Measurements from ENCODE around the gene PCDHGA8.
"Not testable (repeated sequence)": the region's sequence is repeated elsewhere in the genome, so short reads cannot be mapped to it uniquely, and the experiment has no call there.

The PCDHGA8 gene

DNA sequence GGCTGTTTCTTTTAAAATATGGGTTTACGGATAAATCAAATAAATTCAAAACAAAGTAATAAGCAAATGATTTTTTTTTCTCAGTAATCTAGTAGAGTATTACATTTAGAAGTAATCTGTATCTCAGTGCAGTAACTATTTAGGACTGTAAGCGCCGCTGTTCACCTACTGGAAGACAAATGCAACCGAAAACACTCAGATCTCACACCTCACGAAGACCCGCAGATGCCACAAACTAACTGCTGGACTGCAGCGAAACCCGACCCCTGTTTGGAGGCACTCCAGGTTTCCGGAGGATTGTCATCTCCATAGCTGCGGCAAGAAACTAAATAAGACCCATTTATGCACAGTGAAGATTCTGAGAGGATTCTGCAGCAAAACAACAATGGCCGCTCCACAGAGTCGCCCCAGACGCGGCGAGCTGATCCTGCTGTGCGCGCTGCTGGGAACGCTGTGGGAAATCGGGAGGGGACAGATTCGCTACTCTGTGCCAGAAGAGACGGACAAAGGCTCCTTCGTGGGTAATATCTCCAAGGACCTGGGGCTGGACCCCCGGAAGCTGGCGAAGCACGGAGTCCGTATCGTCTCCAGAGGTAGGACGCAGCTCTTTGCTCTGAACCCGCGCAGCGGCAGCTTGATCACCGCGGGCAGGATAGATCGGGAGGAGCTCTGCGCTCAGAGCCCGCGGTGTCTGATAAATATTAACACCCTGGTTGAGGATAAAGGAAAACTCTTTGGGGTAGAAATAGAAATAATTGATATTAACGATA, at the start of gene PCDHGA8:
Gene PCDHGA8 (plus strand): TSS at position 205 of the 770 bp plus-strand sequence. CDS start 181 bp downstream, at position 386.
- intact Hi-C loops (cut with DNase I), result no loop called here
- DNase-seq, result no peak

GRCh38 chr5:141342773-141343172, 49.7 kb upstream of the PCDHGA8 start:
- intact Hi-C loops (cut with DNase I), result no loop called here
- no peak for DNase-seq

- intact Hi-C loops (cut with DNase I), result no loop called here
- DNase-seq, result no peak
Measured at GRCh38 chr5:141343242-141343952, 49.0 kb upstream of the PCDHGA8 start, which contains the start of gene PCDHGA3. TSS of gene PCDHGA3 (plus strand) at chr5:141343829. CDS start at chr5:141344034, 205 bp downstream.

DNA sequence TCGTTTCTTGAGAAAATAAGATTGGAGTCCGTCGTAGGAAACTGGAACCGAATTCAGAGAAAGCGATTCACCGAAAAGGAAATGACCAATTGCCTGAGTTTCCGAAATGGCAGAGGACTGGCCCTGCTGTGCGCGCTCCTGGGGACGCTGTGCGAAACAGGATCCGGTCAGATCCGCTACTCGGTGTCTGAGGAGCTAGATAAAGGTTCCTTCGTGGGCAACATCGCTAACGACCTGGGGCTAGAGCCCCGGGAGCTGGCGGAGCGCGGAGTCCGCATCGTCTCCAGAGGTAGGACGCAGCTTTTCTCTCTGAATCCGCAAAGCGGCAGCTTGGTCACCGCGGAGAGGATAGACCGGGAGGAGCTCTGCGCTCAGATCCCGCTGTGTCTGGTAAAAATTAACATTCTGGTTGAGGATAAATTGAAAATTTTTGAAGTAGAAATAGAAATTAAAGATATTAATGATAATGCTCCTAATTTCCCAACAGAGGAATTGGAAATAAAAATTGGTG, 48.4 kb upstream of the PCDHGA8 start:
- DNase-seq, result no peak
- intact Hi-C loops (cut with DNase I), result no loop called here

DNA sequence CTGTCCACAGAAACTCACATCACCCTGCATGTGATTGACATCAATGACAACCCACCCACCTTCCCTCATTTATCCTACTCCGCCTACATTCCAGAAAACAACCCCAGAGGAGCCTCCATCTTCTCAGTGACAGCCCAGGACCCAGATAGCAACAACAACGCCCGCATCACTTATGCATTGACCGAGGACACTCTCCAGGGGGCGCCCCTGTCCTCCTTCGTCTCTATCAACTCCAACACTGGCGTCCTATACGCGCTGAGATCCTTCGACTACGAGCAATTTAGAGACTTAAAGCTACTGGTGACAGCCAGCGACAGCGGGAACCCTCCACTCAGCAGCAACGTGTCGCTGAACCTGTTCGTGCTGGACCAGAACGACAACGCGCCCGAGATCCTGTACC, 47.1 kb upstream of the PCDHGA8 start:
- DNase-seq, result no peak
- intact Hi-C loops (cut with DNase I), result no loop called here

GRCh38 chr5:141346017-141346416, 46.4 kb upstream of the PCDHGA8 start:
- intact Hi-C loops (cut with DNase I), result loop anchor here (2.0 kb wide), 1 partner anchor 79 kb away; no protein-coding TSS in a partner anchor
- DNase-seq, result not testable (repeated sequence)

DNA sequence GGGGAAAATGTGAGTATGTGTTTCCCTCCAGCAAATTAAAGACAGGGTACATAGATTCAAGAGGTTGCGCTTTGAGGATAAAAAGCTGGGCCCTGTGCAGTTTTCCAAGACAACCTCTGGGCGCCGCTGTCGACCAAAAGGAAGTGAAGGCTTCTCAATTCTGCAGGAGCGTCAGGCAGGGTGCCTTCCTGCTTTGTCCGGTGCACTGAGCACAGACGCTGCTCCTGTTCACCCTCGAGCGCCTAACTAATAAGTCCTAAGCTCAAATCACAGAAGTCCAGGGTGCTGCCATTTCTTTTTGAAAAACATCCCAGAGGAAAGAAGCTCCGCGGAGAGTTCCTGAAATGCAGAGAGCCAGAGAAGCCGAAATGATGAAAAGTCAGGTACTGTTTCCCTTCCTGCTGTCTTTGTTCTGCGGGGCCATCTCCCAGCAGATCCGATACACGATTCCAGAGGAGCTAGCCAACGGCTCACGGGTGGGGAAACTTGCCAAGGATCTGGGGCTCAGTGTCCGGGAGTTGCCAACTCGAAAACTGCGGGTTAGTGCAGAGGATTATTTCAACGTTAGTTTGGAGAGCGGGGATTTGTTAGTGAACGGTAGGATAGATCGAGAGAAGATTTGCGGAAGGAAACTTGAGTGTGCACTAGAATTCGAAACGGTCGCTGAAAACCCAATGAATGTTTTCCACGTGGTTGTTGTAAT, 42.4 kb upstream of the PCDHGA8 start, which contains the start of gene PCDHGB1:
Gene PCDHGB1 (plus strand): TSS at position 183 of the 703 bp plus-strand sequence. CDS start 162 bp downstream, at position 345.
- peak in 3 of 10 donors; percentile 33 to 35 (median 33) for DNase-seq
- intact Hi-C loops (cut with DNase I), result no loop called here

GRCh38 chr5:141351591-141351990, 40.8 kb upstream of the PCDHGA8 start:
- intact Hi-C loops (cut with DNase I), result no loop called here
- no peak for DNase-seq

- no peak for DNase-seq
- intact Hi-C loops (cut with DNase I), result no loop called here
Measured at GRCh38 chr5:141354900-141355469, 37.4 kb upstream of the PCDHGA8 start, which contains the start of gene PCDHGA4. TSS of gene PCDHGA4 (plus strand) at chr5:141355021. CDS start at chr5:141355108, 87 bp downstream.

GRCh38 chr5:141355641-141356040, 36.8 kb upstream of the PCDHGA8 start:
- intact Hi-C loops (cut with DNase I), result no loop called here
- DNase-seq, result peak in 1 of 10 donors; percentile 52

DNA sequence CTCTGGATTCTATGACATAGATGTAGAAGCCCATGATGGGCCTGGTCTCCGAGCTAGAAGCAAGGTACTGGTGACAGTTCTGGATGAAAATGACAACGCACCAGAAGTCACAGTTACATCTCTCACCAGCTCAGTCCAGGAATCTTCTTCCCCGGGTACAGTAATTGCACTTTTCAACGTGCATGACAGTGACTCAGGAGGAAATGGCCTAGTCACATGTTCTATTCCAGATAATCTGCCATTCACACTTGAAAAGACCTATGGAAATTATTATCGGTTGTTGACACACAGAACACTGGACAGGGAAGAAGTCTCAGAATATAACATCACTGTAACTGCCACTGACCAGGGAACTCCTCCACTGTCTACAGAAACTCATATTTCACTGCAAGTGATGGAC, 36.3 kb upstream of the PCDHGA8 start:
- intact Hi-C loops (cut with DNase I), result no loop called here
- DNase-seq, result peak in 1 of 10 donors; percentile 41

DNA sequence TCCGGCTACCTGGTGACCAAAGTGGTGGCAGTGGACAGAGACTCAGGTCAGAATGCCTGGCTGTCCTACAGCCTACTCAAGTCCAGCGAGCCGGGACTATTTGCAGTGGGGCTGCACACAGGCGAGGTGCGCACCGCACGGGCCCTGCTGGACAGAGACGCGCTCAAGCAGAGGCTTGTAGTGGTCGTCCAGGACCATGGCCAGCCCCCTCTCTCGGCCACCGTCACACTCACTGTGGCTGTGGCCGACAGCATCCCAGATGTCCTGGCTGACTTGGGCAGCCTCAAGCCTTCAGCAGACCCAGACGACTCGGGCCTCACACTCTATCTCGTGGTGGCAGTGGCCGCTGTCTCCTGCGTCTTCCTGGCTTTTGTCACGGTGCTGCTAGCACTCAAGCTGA, 35.5 kb upstream of the PCDHGA8 start:
- intact Hi-C loops (cut with DNase I), result no loop called here

DNA sequence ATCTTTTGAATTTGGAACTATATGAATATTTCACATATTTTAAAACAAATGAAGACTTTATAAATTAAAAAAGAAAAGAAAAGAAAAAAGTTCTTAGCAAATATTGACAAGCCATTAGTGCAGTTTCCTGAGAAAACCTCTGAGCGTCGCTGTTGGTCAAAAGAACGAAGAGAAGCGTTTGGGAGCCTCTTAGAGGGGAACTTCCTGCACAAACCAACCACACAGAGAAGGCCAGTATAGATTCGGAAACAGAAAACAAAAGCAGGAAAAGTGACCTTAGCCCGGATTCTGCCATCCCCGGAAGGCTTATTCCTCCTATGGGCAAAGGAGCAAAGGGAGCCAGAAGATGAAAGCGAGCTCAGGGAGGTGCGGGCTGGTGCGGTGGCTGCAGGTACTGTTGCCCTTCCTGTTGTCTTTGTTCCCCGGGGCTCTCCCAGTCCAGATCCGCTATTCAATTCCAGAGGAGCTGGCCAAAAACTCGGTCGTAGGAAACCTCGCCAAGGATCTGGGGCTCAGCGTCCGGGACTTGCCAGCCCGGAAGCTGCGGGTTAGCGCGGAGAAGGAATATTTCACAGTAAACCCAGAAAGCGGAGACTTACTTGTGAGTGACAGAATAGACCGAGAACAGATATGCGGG, 32.5 kb upstream of the PCDHGA8 start, which contains the start of gene PCDHGB2:
Gene PCDHGB2 (plus strand): TSS at position 205 of the 637 bp plus-strand sequence. CDS start 142 bp downstream, at position 347.
- intact Hi-C loops (cut with DNase I), result no loop called here
- DNase-seq, result no peak

More for the DNA sequence above, 35.5 kb upstream of the PCDHGA8 start:
- peak in 1 of 10 donors; percentile 77 for DNase-seq

- intact Hi-C loops (cut with DNase I), result no loop called here
- DNase-seq, result no peak
Measured at GRCh38 chr5:141360685-141361084, 31.7 kb upstream of the PCDHGA8 start.

DNA sequence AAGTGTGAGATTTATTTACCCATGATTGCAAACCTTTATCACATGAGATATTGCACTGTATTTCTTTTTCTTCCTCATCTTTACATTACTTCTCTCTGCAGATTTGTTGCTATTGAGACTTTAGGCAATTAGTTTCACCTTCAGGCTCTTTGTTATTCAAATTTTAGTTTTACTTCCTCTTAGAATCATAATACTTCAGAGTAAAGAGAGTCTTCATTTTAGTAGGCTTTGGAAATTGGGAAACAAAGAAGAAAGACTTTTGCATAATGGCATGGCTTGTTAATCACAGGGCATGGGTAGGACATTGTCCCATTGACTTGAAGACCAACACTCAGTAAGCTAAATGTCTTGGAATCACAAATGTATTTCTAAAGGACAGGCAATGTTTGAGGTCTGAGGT, 29.7 kb upstream of the PCDHGA8 start:
- intact Hi-C loops (cut with DNase I), result no loop called here
- DNase-seq, result no peak

DNA sequence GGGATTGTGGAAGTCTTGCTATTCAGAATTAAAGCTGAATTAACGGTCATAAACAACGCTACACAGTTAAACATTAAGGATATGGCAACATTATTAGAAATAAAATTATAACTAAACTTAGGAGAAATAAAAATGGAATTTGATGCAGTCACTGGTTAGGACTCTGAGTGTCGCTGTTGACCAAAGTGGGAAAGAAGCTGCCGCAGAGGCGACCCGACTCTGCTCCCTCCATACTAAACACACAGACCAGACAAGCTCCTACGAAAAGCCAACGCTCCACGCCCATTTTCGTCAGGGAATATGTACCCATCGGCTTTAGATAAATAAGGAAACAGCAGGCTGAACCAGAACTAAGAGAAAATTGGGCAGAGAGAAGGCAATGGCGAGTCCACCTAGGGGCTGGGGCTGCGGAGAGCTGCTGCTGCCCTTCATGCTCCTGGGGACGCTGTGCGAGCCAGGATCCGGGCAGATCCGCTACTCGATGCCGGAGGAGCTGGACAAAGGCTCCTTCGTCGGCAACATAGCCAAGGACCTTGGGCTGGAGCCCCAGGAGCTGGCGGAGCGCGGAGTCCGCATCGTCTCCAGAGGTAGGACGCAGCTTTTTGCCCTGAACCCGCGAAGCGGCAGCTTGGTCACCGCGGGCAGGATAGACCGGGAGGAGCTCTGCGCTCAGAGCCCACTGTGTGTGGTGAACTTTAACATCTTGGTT, 28.3 kb upstream of the PCDHGA8 start, which contains the start of gene PCDHGA5:
Gene PCDHGA5 (plus strand): TSS at position 211 of the 709 bp plus-strand sequence. CDS start 169 bp downstream, at position 380.
- peak in 1 of 10 donors; percentile 55 for DNase-seq
- intact Hi-C loops (cut with DNase I), result no loop called here

DNA sequence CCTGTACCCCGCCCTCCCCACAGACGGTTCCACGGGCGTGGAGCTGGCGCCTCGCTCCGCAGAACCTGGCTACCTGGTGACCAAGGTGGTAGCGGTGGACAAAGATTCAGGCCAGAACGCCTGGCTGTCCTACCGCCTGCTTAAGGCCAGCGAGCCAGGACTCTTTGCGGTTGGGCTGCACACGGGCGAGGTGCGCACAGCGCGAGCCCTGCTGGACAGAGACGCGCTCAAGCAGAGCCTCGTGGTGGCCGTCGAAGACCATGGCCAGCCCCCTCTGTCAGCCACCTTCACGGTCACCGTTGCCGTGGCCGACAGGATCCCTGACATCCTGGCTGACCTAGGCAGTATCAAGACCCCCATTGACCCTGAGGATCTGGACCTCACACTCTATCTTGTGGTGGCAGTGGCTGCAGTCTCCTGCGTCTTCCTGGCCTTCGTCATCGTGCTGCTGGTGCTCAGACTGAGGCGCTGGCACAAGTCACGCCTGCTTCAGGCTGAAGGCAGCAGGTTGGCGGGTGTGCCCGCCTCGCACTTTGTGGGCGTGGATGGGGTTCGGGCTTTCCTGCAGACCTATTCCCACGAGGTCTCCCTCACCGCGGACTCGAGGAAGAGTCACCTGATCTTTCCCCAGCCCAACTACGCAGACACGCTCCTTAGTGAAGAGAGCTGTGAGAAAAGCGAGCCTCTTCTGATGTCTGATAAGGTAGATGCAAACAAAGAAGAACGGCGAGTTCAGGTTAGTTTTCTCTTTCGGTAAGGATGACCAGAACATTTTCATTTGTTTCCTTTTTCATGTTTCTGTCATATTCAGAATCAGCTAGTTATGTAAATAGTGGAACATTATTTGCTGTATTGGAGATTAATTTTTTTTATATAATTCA, 26.2 kb upstream of the PCDHGA8 start:
- DNase-seq, result peak in 1 of 10 donors; percentile 77
- intact Hi-C loops (cut with DNase I), result no loop called here
